Body of pancreas (tissue), 4 donors: Measurements from ENCODE around the gene GRAMD2A. TPM values are rescaled to one million over a fixed set of nuclear protein-coding genes. Genes with fewer than 3 reads are reported as not detected.

Source experiments
- ATAC-seq: fragments of 150-250 bp; one replicate; pipeline ENCODE4 v1.9.1; 2016
- DNase-seq, 4 donors: peaks; one replicate each; pipeline ENCODE4 v3.0.0-alpha.2; 2019
- H3K27ac ChIP-seq, 4 donors: fragments of 200-600 bp; sonication (generic); 1 replicate in 3 of 4; 2 replicates in 1 of 4; pipeline versions ENCODE4 v1.5.1 to v1.6.1; 2016 to 2019; ENCODE audit warnings: mild to moderate bottlenecking in 1 of 4, mixed read lengths in 1 of 4, moderate library complexity in 1 of 4
- H3K27me3 ChIP-seq, 2 donors: fragments of 200-600 bp; sonication (generic); one replicate each; pipeline ENCODE4 v1.6.0; 2016; ENCODE audit warnings: mild to moderate bottlenecking in 1 of 2
- H3K36me3 ChIP-seq, 2 donors: fragments of 200-600 bp; sonication (generic); replicated peaks in 1 of 2; 2 replicates each; pipeline ENCODE4 v1.5.1; 2016; ENCODE audit warnings: low read depth in 2 of 2; ENCODE audit not compliant: insufficient read depth in 1 of 2
- H3K4me1 ChIP-seq: fragments of 200-600 bp; sonication (generic); one replicate; pipeline ENCODE4 v1.6.0; 2016
- H3K4me3 ChIP-seq, 2 donors: fragments of 200-600 bp; sonication (generic); 1 replicate in 1 of 2; 2 replicates in 1 of 2; pipeline ENCODE4 v1.5.1; 2016 to 2019
- H3K9me3 ChIP-seq, 3 donors: fragments of 200-600 bp; sonication (generic); 1 replicate in 2 of 3; 2 replicates in 1 of 3; pipeline ENCODE4 v1.5.1; 2016
- CTCF ChIP-seq, 7 experiments: fragments of 450-650 bp in 4 of 7; fragments of 200-600 bp in 3 of 7; sonication (generic) in 3 of 7; IDR thresholded peaks; one replicate each; pipeline ENCODE4 v1.5.1; 2016 to 2019; ENCODE audit warnings: antibody characterized with exemption in 7 of 7
- POLR2A ChIP-seq, 3 donors: fragments of 450-650 bp; IDR thresholded peaks; one replicate each; pipeline ENCODE4 v1.6.1; 2016; ENCODE audit warnings: antibody characterized with exemption in 3 of 3, mild to moderate bottlenecking in 2 of 3
- WGBS, 2 donors: methylation state at CpG; one replicate each; pipeline ENCODE4 v1.1.5; 2017; 5-methylcytosine and 5-hydroxymethylcytosine counted together
- intact Hi-C: fragments of 100-400 bp; cut with DNase I; formaldehyde crosslinking; loops from one replicate; pipeline ENCODE4 v1.15.1; 2023
- total RNA-seq, 2 donors: library from RNA; depleted of rRNA; stranded (reverse); fragments of >200 nt; gene quantifications; one replicate each; pipeline ENCODE4 v1.1.0, GENCODE V29; 2016

The GRAMD2A gene
- total RNA-seq, 2 donors from 2014 or later, result 0.26 TPM; not detected in 1

GRCh38 chr15:72168808-72169190, 28.8 kb downstream of the GRAMD2A start:
- Histone ChIP-seq H3K27me3 (no peaks in the 10 kb centered on the region), H3K4me3 (no peak overlapping the region), H3K4me1 (no peaks in the 10 kb centered on the region), H3K9me3 (no peaks in the 10 kb centered on the region), H3K36me3 (no peaks in the 10 kb centered on the region), H3K27ac (no peak overlapping the region)
- intact Hi-C loops, result loop anchor here (10.0 kb wide), 1 partner anchor 424 kb away; no protein-coding TSS in a partner anchor
- DNase-seq, result no peak
- WGBS, 2 donors, result 57 to 71% methylated on average over 3 to 4 of the region's 4 CpGs
- TF ChIP-seq POLR2A (IDR thresholded peaks at IDR 0.05), result no peak
- no peak for ATAC-seq

- Histone ChIP-seq H3K4me1 (no peaks in the 10 kb centered on the region), H3K36me3 (no peaks in the 10 kb centered on the region), H3K27ac (no peak overlapping the region), H3K27me3 (no peaks in the 10 kb centered on the region), H3K4me3 (no peak overlapping the region), H3K9me3 (no peaks in the 10 kb centered on the region)
- DNase-seq, result no peak
- no peak for ATAC-seq
- 39 to 50% methylated on average over 3 to 7 of the region's 7 CpGs for WGBS, 2 donors
- no peak for TF ChIP-seq CTCF (IDR thresholded peaks at IDR 0.05)
- TF ChIP-seq POLR2A (IDR thresholded peaks at IDR 0.05), result no peak
- intact Hi-C loops, result loop anchor here (10.0 kb wide), 1 partner anchor 423 kb away; no protein-coding TSS in a partner anchor
These were observed 29.3 kb downstream of the GRAMD2A start for GRCh38 chr15:72168131-72168807.

- no peak for TF ChIP-seq POLR2A (IDR thresholded peaks at IDR 0.05)
- TF ChIP-seq CTCF (IDR thresholded peaks at IDR 0.05), result no peak
- Histone ChIP-seq H3K27ac (no peak overlapping the region), H3K9me3 (no peaks in the 10 kb centered on the region), H3K4me3 (no peak overlapping the region), H3K27me3 (no peaks in the 10 kb centered on the region), H3K36me3 (no peaks in the 10 kb centered on the region), H3K4me1 (no peaks in the 10 kb centered on the region)
- intact Hi-C loops, result loop anchor here (10.0 kb wide), 1 partner anchor 423 kb away; no protein-coding TSS in a partner anchor
- 75 to 84% methylated on average over 6 of the region's 6 CpGs for WGBS, 2 donors
- ATAC-seq, result no peak
- DNase-seq, result no peak
These were observed 30.1 kb downstream of the GRAMD2A start for GRCh38 chr15:72167445-72167844.

- H3K4me1 ChIP-seq, result no peaks in the 10 kb centered on the region
- H3K9me3 ChIP-seq, result no peaks in the 10 kb centered on the region
- WGBS, 2 donors, result 68 to 82% methylated on average over 2 to 5 of the region's 5 CpGs
- no peak overlapping the region for H3K27ac ChIP-seq
- no peaks in the 10 kb centered on the region for H3K36me3 ChIP-seq
- intact Hi-C loops, result loop anchor here (10.0 kb wide), 1 partner anchor 422 kb away; no protein-coding TSS in a partner anchor
- no peak overlapping the region for H3K4me3 ChIP-seq
- DNase-seq (no peak), ATAC-seq (no peak)
- no peak for TF ChIP-seq POLR2A (IDR thresholded peaks at IDR 0.05)
- H3K27me3 ChIP-seq, result no peaks in the 10 kb centered on the region
These were observed 30.7 kb downstream of the GRAMD2A start for GRCh38 chr15:72166716-72167417.

GRCh38 chr15:72163719-72164118, 33.9 kb downstream of the GRAMD2A start:
- Histone ChIP-seq H3K27ac (no peak overlapping the region), H3K4me1 (no peaks in the 10 kb centered on the region), H3K9me3 (no peaks in the 10 kb centered on the region), H3K27me3 (no peaks in the 10 kb centered on the region), H3K4me3 (no peak overlapping the region), H3K36me3 (no peaks in the 10 kb centered on the region)
- intact Hi-C loops, result loop anchor here (10.0 kb wide), 1 partner anchor 419 kb away; no protein-coding TSS in a partner anchor
- WGBS, 2 donors, result 64 to 70% methylated on average over 4 of the region's 4 CpGs
- ATAC-seq (no peak), DNase-seq (no peak)
- TF ChIP-seq CTCF (IDR thresholded peaks at IDR 0.05) (no peak), POLR2A (IDR thresholded peaks at IDR 0.05) (no peak)
